Activated CD4-positive, alpha-beta T cell treated with anti-CD3 and anti-CD28 coated beads, Interleukin-2, amount 50 U/mL, for 1 hour (primary cell): ENCODE measurements around the gene EML4.
A peak's percentile ranks its signal among the peaks of the same experiment; 100 is the strongest.
"Not testable (repeated sequence)": the region's sequence is repeated elsewhere in the genome, so short reads cannot be mapped to it uniquely, and the experiment has no call there.

Experiments
- DNase-seq: peaks from one replicate; pipeline ENCODE4 v3.0.0-alpha.2; 2020

The EML4 gene

DNA sequence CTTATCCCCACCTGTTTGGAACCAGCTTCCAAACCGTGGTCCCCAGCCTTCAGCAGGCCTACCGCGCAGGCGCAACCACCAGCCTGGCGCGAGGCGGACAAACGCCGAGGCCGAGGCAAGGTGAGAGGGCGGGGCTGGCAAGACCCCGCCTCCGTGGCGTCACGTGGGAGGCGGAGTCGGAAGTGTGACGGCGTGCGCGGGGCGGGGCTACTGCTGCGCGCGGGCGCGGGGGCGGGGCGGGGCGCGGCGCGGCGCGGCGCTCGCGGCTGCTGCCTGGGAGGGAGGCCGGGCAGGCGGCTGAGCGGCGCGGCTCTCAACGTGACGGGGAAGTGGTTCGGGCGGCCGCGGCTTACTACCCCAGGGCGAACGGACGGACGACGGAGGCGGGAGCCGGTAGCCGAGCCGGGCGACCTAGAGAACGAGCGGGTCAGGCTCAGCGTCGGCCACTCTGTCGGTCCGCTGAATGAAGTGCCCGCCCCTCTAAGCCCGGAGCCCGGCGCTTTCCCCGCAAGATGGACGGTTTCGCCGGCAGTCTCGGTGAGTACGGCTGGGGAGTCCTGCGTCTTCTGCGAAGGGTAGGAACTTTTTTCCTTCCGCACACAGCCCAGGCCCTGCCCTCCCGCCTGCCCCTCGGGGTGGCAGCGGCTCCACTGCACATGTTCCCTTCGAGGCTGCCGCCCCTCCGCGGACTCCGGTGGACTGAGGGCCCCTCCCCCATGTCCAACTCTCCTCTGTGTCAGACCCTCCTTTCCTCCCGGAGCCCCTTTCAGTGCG, at the start of gene EML4:
TSS of gene EML4 (plus strand) at position 254 of the 774 bp plus-strand sequence. CDS start at position 513, 259 bp downstream.
- DNase-seq: peak; percentile 89

DNA sequence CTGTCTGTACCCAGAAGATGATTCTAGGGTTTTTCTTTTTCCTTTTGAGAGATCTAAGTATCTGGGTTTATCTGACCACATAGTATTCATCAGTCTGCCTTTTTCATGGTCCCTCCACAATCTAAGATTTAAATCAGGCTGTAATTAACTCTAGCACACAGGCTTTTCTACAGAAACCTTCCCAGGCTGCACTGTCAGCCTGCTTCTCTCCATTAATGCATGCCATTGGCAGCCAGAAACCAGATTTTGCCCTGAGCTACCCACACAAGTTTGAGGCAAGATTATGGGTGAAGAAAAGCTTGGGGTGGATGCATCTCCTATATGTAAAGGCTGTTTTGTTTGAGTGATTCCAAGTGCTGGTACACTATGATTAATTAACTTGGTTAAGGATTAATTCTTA, 45.7 kb upstream of the EML4 start:
- DNase-seq: no peak

DNA sequence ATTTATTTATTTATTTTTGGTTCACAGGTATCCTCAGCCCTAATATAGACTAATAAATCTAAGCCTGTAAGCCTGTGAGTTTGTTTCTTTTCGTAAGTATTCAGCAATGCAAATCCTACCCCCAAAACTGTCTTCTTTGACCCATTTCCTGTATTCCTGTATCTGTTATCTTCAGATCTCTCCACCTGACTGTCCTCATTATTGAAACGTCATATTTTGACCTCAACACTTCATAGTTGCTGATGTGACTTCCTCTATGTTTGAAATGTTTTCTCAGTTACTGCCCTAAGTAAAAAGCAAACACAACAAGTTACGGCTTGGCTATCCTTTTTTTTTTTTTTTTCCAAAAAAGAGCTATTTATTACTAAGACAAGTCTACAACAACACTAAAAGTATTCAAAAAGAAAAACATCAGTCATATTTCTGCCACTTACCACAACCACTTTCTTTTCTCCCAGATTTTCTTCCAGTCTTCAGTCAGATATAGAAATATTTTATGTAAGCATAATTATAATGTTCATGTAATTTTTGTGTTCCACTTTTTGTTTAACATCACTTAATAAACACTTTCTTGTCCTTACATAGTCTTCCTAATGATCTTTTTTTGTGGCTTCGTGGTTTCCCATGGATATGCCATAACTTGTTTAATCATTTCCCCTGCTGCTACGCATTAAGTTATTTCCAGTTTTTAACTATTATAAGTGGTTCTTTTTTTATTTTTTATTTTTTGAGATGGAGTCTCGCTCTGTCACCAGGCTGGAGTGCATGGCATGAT, 45.0 kb upstream of the EML4 start:
- DNase-seq: no peak

- DNase-seq: no peak
These were observed 43.1 kb upstream of the EML4 start for GRCh38 chr2:42125841-42126594.

- DNase-seq: not testable (repeated sequence)
These were observed 42.3 kb upstream of the EML4 start for GRCh38 chr2:42126873-42127272.

DNA sequence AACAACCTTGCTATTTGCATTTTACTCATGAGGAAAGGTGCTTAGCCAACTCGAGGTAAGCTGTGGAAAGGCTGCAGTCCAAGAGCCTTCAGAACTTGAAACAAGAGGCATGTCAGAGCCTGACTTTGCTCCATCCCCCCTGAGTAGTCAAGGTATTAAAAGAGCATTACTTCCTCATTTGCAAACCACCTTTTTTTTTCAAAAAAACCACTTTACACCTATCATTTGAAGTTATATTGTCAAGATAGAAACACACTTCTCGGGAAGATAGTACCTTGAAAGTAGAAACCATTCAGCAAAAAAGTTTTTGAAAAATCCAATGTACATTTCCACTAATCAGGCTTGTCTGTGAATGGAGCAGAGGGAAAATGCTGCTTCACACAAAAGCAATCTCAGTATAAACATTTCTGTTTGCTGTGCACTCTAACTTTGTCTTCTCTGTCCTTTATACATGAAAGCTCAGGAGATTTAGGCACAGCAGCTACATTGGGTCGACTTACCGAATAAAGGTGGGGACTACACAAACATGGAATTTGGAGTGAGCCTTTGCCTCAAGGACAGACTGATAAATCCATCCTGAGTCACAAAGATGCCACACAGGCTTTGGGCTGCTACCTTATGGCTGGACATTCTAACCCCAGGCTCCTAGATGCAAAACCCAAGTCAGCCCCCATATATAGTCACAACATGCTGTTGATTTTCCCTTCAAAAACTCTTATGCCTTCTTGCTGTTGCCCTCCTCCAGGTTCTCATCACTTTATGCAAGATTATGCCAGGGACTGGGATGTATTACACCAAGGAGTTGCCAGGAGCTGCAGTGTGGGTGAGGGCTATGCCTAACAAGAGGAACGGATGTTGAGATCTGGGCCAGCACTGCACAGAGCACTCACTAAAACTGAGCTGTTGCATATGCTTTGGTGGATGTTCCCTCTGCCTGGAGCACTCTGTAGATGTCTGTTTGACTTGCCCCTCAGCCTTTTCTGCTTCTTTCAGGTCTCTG, 41.4 kb upstream of the EML4 start:
- no peak for DNase-seq

DNA sequence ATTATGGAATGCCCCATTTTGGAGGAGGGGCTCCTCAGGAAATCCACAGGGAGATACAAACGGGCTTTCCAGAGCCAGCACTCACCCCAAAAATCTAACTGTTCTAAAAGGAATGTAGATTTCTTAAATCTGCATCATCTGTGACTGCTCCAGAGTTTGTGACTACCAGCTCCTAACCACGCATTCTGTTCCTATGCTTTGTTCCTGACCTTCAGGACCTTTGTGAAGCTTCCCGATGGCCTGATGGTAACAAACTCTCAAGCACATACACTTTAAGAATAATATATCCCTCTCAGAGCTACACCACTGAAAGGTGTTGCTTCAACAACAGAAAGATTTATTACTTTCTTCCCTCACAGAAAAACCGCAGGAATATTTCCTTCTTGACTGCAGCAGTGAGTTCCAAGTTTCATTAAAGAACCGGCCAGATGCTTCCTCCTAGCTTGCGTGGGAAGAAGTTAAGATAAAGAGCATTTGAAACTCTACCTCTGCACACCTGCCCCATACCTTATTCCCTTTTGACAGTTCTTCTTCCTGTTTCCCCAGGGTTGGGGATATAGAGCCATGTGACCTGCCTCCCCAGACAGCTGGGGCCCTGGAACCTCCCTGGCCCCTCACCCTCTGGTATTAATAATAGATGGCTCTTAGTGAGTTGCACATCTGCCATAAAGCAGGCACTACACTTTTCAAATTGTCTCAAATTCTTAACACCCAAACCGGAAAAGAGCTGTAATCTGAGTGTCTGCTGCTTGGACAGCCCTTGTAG, 40.2 kb upstream of the EML4 start:
- no peak for DNase-seq

- no peak for DNase-seq
These were observed 39.7 kb upstream of the EML4 start for GRCh38 chr2:42129487-42129852.

DNA sequence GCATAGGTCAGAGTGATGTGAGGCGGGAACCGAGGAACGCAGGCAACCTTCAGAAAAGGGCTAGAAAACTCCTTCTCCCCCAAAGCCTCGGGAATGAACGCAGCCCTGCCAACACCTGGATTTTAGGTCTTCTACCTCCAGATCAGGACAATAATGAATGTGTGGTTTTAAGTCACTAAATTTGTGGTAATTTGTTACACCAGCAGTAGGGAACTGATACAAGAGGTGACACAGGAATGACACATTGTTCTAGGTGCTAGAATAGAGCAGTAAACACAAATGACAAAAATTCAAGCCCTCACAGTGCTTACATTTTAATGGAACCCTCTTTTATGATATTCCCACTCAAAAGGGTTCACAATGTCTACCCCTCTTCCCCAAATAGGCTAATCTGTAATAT, 39.2 kb upstream of the EML4 start:
- no peak for DNase-seq

- DNase-seq: not testable (repeated sequence)
These were observed 38.3 kb upstream of the EML4 start for GRCh38 chr2:42130858-42131257.

DNA sequence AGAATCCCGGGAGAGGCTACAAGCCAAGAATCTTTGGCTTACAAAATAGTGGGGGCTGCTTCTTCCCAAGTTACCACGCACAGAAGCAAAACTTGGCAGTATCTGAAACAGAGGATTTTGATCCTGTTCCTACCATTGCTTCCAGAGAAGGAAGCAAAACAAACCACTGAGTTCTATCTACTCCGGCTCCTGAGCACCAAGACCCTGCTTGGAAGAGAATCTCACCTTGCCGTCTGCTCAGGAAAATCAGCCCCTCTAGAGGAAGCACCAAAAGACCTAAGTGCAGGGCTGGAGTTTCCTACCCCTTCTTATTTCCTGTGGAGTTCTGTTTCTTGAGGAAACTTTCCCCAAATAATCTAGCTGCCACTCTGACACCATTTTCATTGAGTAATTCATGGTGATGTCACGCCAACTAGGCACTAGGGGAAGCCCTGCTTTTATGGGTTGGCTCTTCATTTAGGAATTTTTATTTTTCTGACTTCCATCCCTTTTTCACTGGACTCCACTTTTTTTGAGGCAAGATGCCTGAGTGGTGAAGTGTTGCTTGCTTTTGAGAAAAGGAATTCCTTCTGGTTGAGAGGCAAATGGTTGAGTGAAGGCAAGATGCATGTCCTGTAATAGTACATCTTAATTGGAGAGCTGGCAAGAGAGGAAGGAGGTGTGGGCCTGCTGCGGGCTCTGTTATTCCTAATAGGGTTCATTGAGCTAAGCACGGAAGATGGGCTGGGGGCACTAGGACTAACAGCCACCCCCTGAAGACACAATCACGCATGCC, 36.8 kb upstream of the EML4 start:
- no peak for DNase-seq

DNA sequence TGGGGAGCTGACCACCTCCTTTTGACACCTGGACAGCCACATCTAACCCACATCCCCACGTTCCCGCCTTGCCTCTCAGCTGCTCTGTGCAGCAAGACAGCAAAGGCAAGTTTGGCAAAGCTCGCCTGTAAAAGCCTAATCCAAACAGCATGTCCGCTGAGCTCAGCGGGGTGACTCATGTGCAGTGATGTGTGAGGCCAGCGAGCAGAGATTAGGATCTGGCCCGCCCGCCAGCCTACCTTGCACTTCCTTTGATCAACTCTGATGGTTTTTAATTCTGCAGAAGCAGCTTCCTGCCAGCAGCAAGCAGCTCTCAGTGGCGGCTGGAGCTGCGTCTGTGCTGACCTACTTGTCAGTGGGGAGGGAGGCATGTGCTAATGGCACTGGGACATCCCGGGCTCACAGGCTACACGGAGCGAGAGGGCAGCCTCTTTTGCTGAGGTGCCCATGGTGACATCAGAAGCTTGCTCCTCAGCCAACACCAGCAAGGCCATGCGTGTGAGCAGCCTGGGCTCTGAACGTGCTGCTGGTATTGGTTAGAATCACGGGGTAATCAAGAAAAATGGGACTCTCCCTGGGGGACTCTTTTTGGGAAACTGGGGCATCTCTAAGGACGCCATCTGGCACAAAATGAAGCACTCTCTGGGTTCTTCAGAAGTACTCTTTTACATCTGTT, 36.0 kb upstream of the EML4 start:
- DNase-seq: peak; percentile 90

- no peak for DNase-seq
These were observed 35.4 kb upstream of the EML4 start for GRCh38 chr2:42133771-42134195.

DNA sequence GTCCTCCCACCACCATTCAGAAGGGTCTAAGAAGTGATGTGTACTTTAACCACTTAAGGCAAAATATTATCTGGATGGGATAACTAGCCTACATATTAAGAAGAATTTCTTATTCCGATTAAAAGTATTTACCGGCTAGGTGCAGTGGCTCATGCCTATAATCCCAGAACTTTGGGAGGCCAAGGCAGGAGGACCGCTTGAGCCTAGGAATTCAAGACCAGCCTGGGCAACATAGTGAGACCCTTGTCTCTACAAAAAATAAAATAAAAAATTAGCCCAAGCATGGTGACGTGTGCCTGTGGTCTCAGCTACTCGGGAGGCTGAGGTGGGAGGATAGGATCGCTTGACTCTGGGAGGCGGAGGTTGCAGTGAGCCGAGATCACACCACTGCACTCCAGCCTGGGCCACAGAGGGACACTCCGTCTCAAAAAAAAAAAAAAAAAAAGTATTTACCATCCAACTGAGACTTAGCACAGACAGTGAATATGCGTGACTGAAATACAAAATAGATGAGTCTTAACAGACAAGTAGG, 34.7 kb upstream of the EML4 start:
- DNase-seq: not testable (repeated sequence)

DNA sequence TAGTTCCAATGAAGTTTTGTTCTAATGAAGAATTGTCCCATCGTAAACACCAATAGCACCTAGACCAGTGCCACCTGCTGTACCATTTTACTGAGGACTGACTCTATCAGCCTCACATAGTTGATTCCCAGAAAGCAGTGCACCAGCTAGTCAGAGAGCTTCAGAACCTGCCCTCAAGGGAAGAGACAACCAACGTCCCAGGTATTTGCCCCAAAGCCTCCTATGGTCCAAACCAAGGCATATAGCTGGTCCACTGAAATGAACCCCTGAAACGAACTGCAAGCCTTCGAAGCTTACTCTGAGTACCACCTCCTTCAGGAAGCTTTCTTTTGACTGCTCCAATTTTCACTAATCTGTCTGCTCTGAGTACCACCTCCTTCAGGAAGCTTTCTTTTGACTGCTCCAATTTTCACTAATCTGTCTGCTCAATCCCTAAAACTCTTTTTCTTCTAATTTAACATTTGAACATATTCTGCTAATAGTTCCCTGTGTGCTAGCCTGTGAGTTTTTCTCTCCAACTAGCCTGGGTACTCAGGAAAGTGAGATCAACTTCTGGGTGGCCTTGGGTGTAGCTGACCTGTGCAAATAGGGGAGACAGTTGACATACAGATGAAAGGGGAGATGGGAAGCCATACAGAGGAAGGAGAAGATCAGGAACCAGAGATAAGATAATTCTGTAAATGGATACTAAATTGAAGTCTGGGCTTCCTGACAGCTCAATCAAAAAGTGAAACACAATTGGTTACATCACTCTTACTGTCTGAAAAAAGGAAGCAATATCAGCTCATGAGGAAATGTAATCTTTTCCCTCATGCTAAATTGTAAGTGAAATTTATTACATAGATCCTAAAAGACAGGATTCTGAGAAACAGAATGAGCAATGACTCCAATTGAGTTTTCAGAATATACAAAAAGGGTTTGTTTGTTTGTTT, 33.5 kb upstream of the EML4 start:
- DNase-seq: no peak

GRCh38 chr2:42136782-42137124, 32.4 kb upstream of the EML4 start:
- no peak for DNase-seq

DNA sequence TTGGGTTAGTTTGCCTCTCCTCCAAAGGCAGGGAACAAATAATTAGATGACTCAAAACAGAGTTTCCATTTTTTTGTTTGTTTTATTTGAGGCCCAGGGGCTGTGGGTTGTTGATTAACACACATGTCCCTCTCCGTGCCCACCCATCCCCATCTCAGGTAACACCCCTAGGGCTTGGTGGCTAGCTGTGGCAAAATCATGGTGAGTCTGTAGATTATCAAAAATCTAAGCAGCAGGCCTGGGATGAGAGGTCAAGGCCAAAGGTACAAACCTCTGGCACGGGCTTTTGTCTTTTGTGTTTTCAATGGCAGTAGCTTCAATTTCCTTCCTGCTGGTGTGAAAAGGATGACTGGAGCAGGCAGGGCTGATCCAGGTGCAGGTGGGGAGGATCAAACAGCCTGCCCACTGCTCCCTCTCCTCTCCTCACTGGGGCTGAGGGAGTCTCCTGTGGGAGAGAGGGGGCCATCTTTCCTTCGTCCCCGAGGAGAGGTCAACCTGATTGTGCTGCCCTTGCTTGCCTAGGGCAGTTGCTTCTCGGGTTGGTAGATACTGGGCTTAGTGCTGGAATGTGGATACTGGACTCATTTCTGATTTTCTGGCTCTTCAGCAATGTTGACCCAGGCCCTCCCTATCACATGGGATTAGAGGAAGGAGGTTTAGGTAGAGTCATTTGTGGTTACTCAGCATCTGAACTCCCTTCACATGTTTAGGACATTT, 31.9 kb upstream of the EML4 start:
- DNase-seq: no peak
